Caco-2 (cell line): Measurements from ENCODE around the gene MGMT. TPM values are rescaled to one million over a fixed set of nuclear protein-coding genes. Genes with fewer than 3 reads are reported as not detected.

Experiments
- BruUV-seq: library from RNA; stranded (reverse); fragments of 400-500 nt; replicated peaks from 2 replicates; lab custom pipeline; 2021; lab: Mats Ljungman, UMichigan
- CTCF ChIA-PET: fragments of 300-600 bp; sonication (Branson Sonifier 250); formaldehyde crosslinking; loops from one replicate; lab custom pipeline; 2022; ENCODE audit warnings: antibody characterized with exemption; lab: Charles Lee
- POLR2A ChIA-PET: fragments of 300-600 bp; sonication (Branson Sonifier 250); formaldehyde crosslinking; loops from one replicate; lab custom pipeline; 2022; ENCODE audit warnings: antibody characterized with exemption; lab: Charles Lee
- DNase-seq, 2 experiments: peaks; one replicate each; pipeline versions ENCODE4 v3.0.0 to v3.0.0-alpha.2; 2020 to 2022
- H3K27me3 ChIP-seq: replicated peaks from 2 replicates; pipeline ENCODE4 v1.6.0; 2011; ENCODE audit warnings: low read length; ENCODE audit not compliant: control insufficient read depth, insufficient read depth
- H3K36me3 ChIP-seq: 2 replicates; pipeline ENCODE4 v1.5.1; 2011; ENCODE audit warnings: low read length; ENCODE audit not compliant: control insufficient read depth, insufficient read depth
- H3K4me1 ChIP-seq: fragments of 250-450 bp; sonication (Bioruptor Pico); 2 replicates; pipeline ENCODE4 v1.5.1; 2020; ENCODE audit warnings: mild to moderate bottlenecking
- H3K4me3 ChIP-seq: 2 replicates; pipeline ENCODE4 v1.5.1; 2011; ENCODE audit warnings: low read depth, mild to moderate bottlenecking, control low read depth, low read length
- H3K9me3 ChIP-seq: fragments of 250-450 bp; sonication (Bioruptor Pico); 2 replicates; pipeline ENCODE4 v1.5.1; 2020; ENCODE audit warnings: mild to moderate bottlenecking, moderate library complexity
- H3K27ac Mint-ChIP-seq: one replicate; pipeline ENCODE4 v1.8.0; 2022; ENCODE audit warnings: mixed read lengths; ENCODE audit not compliant: unreplicated experiment
- H3K27me3 Mint-ChIP-seq: one replicate; pipeline ENCODE4 v1.8.0; 2022; ENCODE audit warnings: mixed read lengths; ENCODE audit not compliant: insufficient read depth, unreplicated experiment
- H3K36me3 Mint-ChIP-seq: one replicate; pipeline ENCODE4 v1.8.0; 2022; ENCODE audit warnings: mild to moderate bottlenecking, mixed read lengths; ENCODE audit not compliant: insufficient read depth, unreplicated experiment
- H3K4me1 Mint-ChIP-seq: one replicate; pipeline ENCODE4 v1.8.0; 2022; ENCODE audit warnings: low read depth, mixed read lengths; ENCODE audit not compliant: unreplicated experiment
- H3K4me3 Mint-ChIP-seq: one replicate; pipeline ENCODE4 v1.8.0; 2022; ENCODE audit warnings: mild to moderate bottlenecking, moderate library complexity, mixed read lengths; ENCODE audit not compliant: unreplicated experiment
- H3K9me3 Mint-ChIP-seq: one replicate; pipeline ENCODE4 v1.8.0; 2022; ENCODE audit warnings: mixed read lengths; ENCODE audit not compliant: unreplicated experiment
- CTCF ChIP-seq, 2 experiments: fragments of 200-600 bp in 1 of 2; IDR thresholded peaks; 1 replicate in 1 of 2; 2 replicates in 1 of 2; pipeline versions ENCODE4 v1.5.1 to v1.8.0; 2011 to 2022; ENCODE audit warnings: antibody characterized with exemption in 1 of 2, control low read depth in 1 of 2, inconsistent platforms in 1 of 2, low read depth in 1 of 2, low read length in 1 of 2, mild to moderate bottlenecking in 1 of 2, moderate library complexity in 1 of 2; ENCODE audit not compliant: insufficient read depth in 1 of 2, severe bottlenecking in 1 of 2, unreplicated experiment in 1 of 2
- intact Hi-C: fragments of 100-400 bp; cut with micrococcal nuclease; formaldehyde crosslinking; loops from one replicate; pipeline ENCODE4 v1.10.0; 2022; ENCODE audit not compliant: unreplicated experiment
- total RNA-seq: library from RNA; stranded (reverse); gene quantifications from 2 replicates; pipeline ENCODE4 v1.2.3, GENCODE V29; 2022

The MGMT gene
- total RNA-seq, 1 experiment from 2014 or later: 57.0 TPM

DNA sequence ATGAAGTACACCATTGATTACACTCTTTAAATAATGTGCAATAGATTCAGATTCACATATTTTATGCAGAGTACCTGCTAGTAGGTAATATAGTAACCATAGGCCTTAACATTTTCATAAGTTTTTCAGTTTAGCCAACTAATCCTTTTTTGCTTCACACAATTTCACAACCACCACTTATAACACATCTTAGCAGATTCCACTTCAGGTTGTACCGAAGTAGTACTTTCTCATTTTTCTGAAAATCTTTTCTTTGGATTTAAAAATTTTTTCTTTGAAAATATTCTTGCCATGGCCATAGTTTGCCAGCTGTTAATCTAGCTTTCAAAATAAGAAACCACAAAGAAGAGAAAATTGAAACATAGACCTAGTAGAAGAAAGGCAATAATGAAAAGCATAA, 203.1 kb downstream of the MGMT start:
- no TSS peak for BruUV-seq
- ChIA-PET CTCF (no interaction called here), POLR2A (no interaction called here)
- intact Hi-C loops: no loop called here
- Mint-ChIP-seq H3K27me3 (no peaks in the 10 kb centered on the region), H3K36me3 (peaks cover 6% of the 10 kb centered on the region), H3K27ac (no peak overlapping the region), H3K4me3 (no peak overlapping the region), H3K4me1 (no peaks in the 10 kb centered on the region), H3K9me3 (no peaks in the 10 kb centered on the region)
- Histone ChIP-seq H3K27me3 (no peaks in the 10 kb centered on the region), H3K4me3 (no peak overlapping the region), H3K9me3 (peaks cover 16% of the 10 kb centered on the region; the same call in 1 of the 2 replicates), H3K4me1 (no peaks in the 10 kb centered on the region), H3K36me3 (no peaks in the 10 kb centered on the region)
- TF ChIP-seq CTCF (IDR thresholded peaks at IDR 0.05; ENCODE audit: insufficient read depth in 1 of 2, low read depth in 1 of 2, low read length in 1 of 2, severe bottlenecking in 1 of 2, unreplicated experiment in 1 of 2): no peak
- DNase-seq: no peak

- no peaks in the 10 kb centered on the region for H3K9me3 Mint-ChIP-seq
- Histone ChIP-seq H3K36me3 (no peaks in the 10 kb centered on the region), H3K9me3 (peaks cover 16% of the 10 kb centered on the region; the same call in 1 of the 2 replicates), H3K4me1 (no peaks in the 10 kb centered on the region), H3K27me3 (no peaks in the 10 kb centered on the region), H3K4me3 (no peak overlapping the region)
- no peak overlapping the region for H3K27ac Mint-ChIP-seq
- peaks cover 8% of the 10 kb centered on the region for H3K36me3 Mint-ChIP-seq
- no peak for DNase-seq
- CTCF ChIA-PET: no interaction called here
- H3K4me3 Mint-ChIP-seq: no peak overlapping the region
- no peaks in the 10 kb centered on the region for H3K27me3 Mint-ChIP-seq
- TF ChIP-seq CTCF (IDR thresholded peaks at IDR 0.05; ENCODE audit: insufficient read depth in 1 of 2, low read depth in 1 of 2, low read length in 1 of 2, severe bottlenecking in 1 of 2, unreplicated experiment in 1 of 2): no peak
- no peaks in the 10 kb centered on the region for H3K4me1 Mint-ChIP-seq
- intact Hi-C loops: no loop called here
- no TSS peak for BruUV-seq
- POLR2A ChIA-PET: no interaction called here
Measured at GRCh38 chr10:129673292-129673691, 206.3 kb downstream of the MGMT start.

DNA sequence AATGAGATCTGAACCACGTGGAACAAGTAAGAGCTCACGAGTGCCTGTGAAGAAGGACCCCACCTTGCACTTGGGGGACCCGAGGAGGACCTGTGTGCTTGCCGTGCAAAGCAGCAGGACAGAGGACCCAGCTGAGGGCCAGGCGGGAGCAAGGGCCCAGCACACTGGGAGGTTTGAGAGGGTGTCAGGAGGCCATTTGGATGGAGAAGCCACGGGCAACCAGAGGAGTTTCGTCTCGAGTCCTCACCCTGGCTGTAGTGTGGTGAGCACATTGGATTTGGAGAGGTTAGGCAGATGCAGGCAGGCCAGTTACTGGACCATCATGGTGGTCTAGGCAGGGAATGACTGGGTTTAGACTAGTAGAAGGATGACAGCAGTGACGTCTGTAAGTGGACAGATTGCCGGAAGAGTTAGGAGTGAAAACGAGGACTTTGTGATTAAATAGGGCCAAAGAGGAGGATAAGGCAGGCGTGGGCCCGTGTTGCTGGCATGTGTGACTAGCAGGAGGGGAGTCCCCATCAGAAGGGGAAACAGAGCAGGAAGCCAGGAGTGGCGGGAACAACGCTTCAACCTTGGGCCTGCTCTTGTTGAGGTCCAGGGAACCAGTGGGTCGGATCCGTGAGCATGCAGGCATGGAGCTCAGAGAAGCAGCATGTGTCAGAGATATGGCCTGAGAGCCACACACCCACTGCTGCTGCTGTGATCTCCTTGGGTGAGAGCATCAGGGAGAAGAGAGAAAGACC, 208.2 kb downstream of the MGMT start:
- Mint-ChIP-seq H3K4me3 (no peak overlapping the region), H3K27me3 (no peaks in the 10 kb centered on the region), H3K9me3 (no peaks in the 10 kb centered on the region), H3K36me3 (peaks cover 8% of the 10 kb centered on the region), H3K27ac (no peak overlapping the region), H3K4me1 (no peaks in the 10 kb centered on the region)
- no peaks in the 10 kb centered on the region for H3K27me3 ChIP-seq
- intact Hi-C loops: no loop called here
- TF ChIP-seq CTCF (IDR thresholded peaks at IDR 0.05; ENCODE audit: insufficient read depth in 1 of 2, low read depth in 1 of 2, low read length in 1 of 2, severe bottlenecking in 1 of 2, unreplicated experiment in 1 of 2): no peak
- ChIA-PET POLR2A (no interaction called here), CTCF (no interaction called here)
- H3K4me1 ChIP-seq: no peaks in the 10 kb centered on the region
- no peak overlapping the region for H3K4me3 ChIP-seq
- BruUV-seq: no TSS peak
- DNase-seq: no peak
- peaks cover 6% of the 10 kb centered on the region; the same call in 1 of the 2 replicates for H3K9me3 ChIP-seq
- H3K36me3 ChIP-seq: no peaks in the 10 kb centered on the region
